ENCODE results near the gene SCAMP3.

Gene SCAMP3

GRCh38 chr1:155255243-155256007 is 6.7 kb downstream of the SCAMP3 start, which contains the start of gene ENTREP3:
Gene ENTREP3 (minus strand): TSS chr1:155255483. CDS start chr1:155254877, 606 bp downstream.
- DNase-seq = peak; percentile 93
- H3K79me1 ChIP-seq (ENCODE audit: low read length) = peaks cover 4% of the 10 kb centered on the region
- H3K36me3 ChIP-seq (ENCODE audit: control insufficient read depth, insufficient read depth, low read length) = peaks cover 3% of the 10 kb centered on the region
- H4K8ac ChIP-seq (ENCODE audit: low read depth, low read length) = no peak within 1 kb of the TSS
- peak within 1 kb of the TSS; percentile 95 for H3K4me2 ChIP-seq (ENCODE audit: low read length)
- peak within 1 kb of the TSS; percentile 69 for H2BK5ac ChIP-seq (ENCODE audit: low read length)
- no CpG with 5 or more reads among the region's 54 CpGs for WGBS (ENCODE audit: extremely low coverage, insufficient coverage, low lambda C conversion rate)
- H3K27me3 ChIP-seq (ENCODE audit: insufficient read depth, low read length, poor library complexity) = no peaks in the 10 kb centered on the region
- peak within 1 kb of the TSS; percentile 69 for H3K27ac ChIP-seq (ENCODE audit: low read depth, low read length)
- peak within 1 kb of the TSS; percentile 86 for H3K9ac ChIP-seq (ENCODE audit: low read length)
- H3K4me1 ChIP-seq (ENCODE audit: control insufficient read depth, low read depth, low read length) = peaks cover 6% of the 10 kb centered on the region
- peak within 1 kb of the TSS; percentile 82 for H3K18ac ChIP-seq (ENCODE audit: low read length)
- no peaks in the 10 kb centered on the region for H3K79me2 ChIP-seq (ENCODE audit: control insufficient read depth, insufficient read depth, low read length)
- H4K5ac ChIP-seq (ENCODE audit: low read length) = no peak within 1 kb of the TSS
- H3K4ac ChIP-seq (ENCODE audit: low read depth, low read length) = peak within 1 kb of the TSS; percentile 82
- H2BK120ac ChIP-seq (ENCODE audit: low read depth, low read length) = no peak within 1 kb of the TSS
- H3K56ac ChIP-seq (ENCODE audit: low read length) = peak within 1 kb of the TSS; percentile 95
- peak within 1 kb of the TSS; percentile 59 for H2AK5ac ChIP-seq (ENCODE audit: low read length)
- H3K23ac ChIP-seq (ENCODE audit: low read length) = peak within 1 kb of the TSS; percentile 85
- peak within 1 kb of the TSS; percentile 69 for H3K4me3 ChIP-seq (ENCODE audit: low read length)
- no peak within 1 kb of the TSS for H2BK15ac ChIP-seq (replicated peaks; ENCODE audit: low read depth)

- peaks cover 8% of the 10 kb centered on the region for H3K4me1 ChIP-seq (ENCODE audit: control insufficient read depth, low read depth, low read length)
- H3K9ac ChIP-seq (ENCODE audit: low read length) = peak overlapping the region; percentile 85
- no peaks in the 10 kb centered on the region for H3K79me2 ChIP-seq (ENCODE audit: control insufficient read depth, insufficient read depth, low read length)
- peaks cover 4% of the 10 kb centered on the region for H3K79me1 ChIP-seq (ENCODE audit: low read length)
- H2BK15ac ChIP-seq (replicated peaks; ENCODE audit: low read depth) = no peak overlapping the region
- H3K4me3 ChIP-seq (ENCODE audit: low read length) = peak overlapping the region; percentile 69
- H4K8ac ChIP-seq (ENCODE audit: low read depth, low read length) = no peak overlapping the region
- peak overlapping the region; percentile 95 for H3K56ac ChIP-seq (ENCODE audit: low read length)
- H3K27ac ChIP-seq (ENCODE audit: low read depth, low read length) = no peak overlapping the region
- H2AK5ac ChIP-seq (ENCODE audit: low read length) = peak overlapping the region; percentile 59
- H2BK120ac ChIP-seq (ENCODE audit: low read depth, low read length) = no peak overlapping the region
- peak overlapping the region; percentile 42 for H3K4ac ChIP-seq (ENCODE audit: low read depth, low read length)
- peak overlapping the region; percentile 74 for H3K4me2 ChIP-seq (ENCODE audit: low read length)
- peaks cover 3% of the 10 kb centered on the region for H3K36me3 ChIP-seq (ENCODE audit: control insufficient read depth, insufficient read depth, low read length)
- H4K5ac ChIP-seq (ENCODE audit: low read length) = no peak overlapping the region
- H3K18ac ChIP-seq (ENCODE audit: low read length) = peak overlapping the region; percentile 12
- peak overlapping the region; percentile 85 for H3K23ac ChIP-seq (ENCODE audit: low read length)
- no peak overlapping the region for H2BK5ac ChIP-seq (ENCODE audit: low read length)
- no peaks in the 10 kb centered on the region for H3K27me3 ChIP-seq (ENCODE audit: insufficient read depth, low read length, poor library complexity)
- WGBS (ENCODE audit: extremely low coverage, insufficient coverage, low lambda C conversion rate) = no CpG with 5 or more reads among the region's 35 CpGs
- DNase-seq = no peak
Measured at GRCh38 chr1:155254714-155255242, 7.4 kb downstream of the SCAMP3 start.

- H3K23ac ChIP-seq (ENCODE audit: low read length) = peak overlapping the region; percentile 85
- peaks cover 4% of the 10 kb centered on the region for H3K79me1 ChIP-seq (ENCODE audit: low read length)
- no peak overlapping the region for H2BK5ac ChIP-seq (ENCODE audit: low read length)
- H3K79me2 ChIP-seq (ENCODE audit: control insufficient read depth, insufficient read depth, low read length) = no peaks in the 10 kb centered on the region
- no peak for DNase-seq
- peak overlapping the region; percentile 85 for H3K9ac ChIP-seq (ENCODE audit: low read length)
- no peak overlapping the region for H4K5ac ChIP-seq (ENCODE audit: low read length)
- H3K36me3 ChIP-seq (ENCODE audit: control insufficient read depth, insufficient read depth, low read length) = peaks cover 3% of the 10 kb centered on the region
- no peak overlapping the region for H3K27ac ChIP-seq (ENCODE audit: low read depth, low read length)
- peak overlapping the region; percentile 74 for H3K4me2 ChIP-seq (ENCODE audit: low read length)
- no peak overlapping the region for H4K8ac ChIP-seq (ENCODE audit: low read depth, low read length)
- WGBS (ENCODE audit: extremely low coverage, insufficient coverage, low lambda C conversion rate) = no CpG with 5 or more reads among the region's 12 CpGs
- no peak overlapping the region for H3K4ac ChIP-seq (ENCODE audit: low read depth, low read length)
- no peak overlapping the region for H2BK120ac ChIP-seq (ENCODE audit: low read depth, low read length)
- no peak overlapping the region for H3K4me3 ChIP-seq (ENCODE audit: low read length)
- no peak overlapping the region for H3K18ac ChIP-seq (ENCODE audit: low read length)
- H3K56ac ChIP-seq (ENCODE audit: low read length) = peak overlapping the region; percentile 95
- peak overlapping the region; percentile 59 for H2AK5ac ChIP-seq (ENCODE audit: low read length)
- H2BK15ac ChIP-seq (replicated peaks; ENCODE audit: low read depth) = no peak overlapping the region
- H3K27me3 ChIP-seq (ENCODE audit: insufficient read depth, low read length, poor library complexity) = no peaks in the 10 kb centered on the region
- peaks cover 8% of the 10 kb centered on the region for H3K4me1 ChIP-seq (ENCODE audit: control insufficient read depth, low read depth, low read length)
Measured at GRCh38 chr1:155254228-155254713, 7.9 kb downstream of the SCAMP3 start.

DNA sequence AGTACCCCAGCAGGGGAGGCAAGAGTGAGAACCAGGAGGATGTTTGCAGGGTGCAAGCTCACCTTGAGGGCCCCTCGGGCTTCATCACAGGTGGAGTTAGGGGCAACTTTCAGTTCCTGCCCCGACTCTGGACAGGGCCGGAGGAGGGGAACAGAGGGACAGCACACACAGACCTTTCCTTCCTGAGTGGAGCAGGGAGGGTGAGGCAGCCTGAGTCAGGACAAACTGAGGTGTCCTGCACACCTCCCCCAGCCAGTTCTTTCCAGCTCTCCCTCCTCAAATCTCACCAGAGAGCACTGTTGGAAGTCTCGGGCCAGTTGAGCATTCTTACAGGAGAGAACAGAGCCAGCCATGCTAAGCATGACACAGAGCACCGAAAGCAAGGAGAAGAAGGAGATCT is 8.4 kb downstream of the SCAMP3 start:
- H3K36me3 ChIP-seq (ENCODE audit: control insufficient read depth, insufficient read depth, low read length) = peaks cover 3% of the 10 kb centered on the region
- no peak overlapping the region for H2BK15ac ChIP-seq (replicated peaks; ENCODE audit: low read depth)
- no peak overlapping the region for H4K8ac ChIP-seq (ENCODE audit: low read depth, low read length)
- no peaks in the 10 kb centered on the region for H3K79me2 ChIP-seq (ENCODE audit: control insufficient read depth, insufficient read depth, low read length)
- H3K4ac ChIP-seq (ENCODE audit: low read depth, low read length) = no peak overlapping the region
- H3K56ac ChIP-seq (ENCODE audit: low read length) = peak overlapping the region; percentile 59
- WGBS (ENCODE audit: extremely low coverage, insufficient coverage, low lambda C conversion rate) = no CpG with 5 or more reads among the region's 5 CpGs
- no peak overlapping the region for H3K27ac ChIP-seq (ENCODE audit: low read depth, low read length)
- no peaks in the 10 kb centered on the region for H3K27me3 ChIP-seq (ENCODE audit: insufficient read depth, low read length, poor library complexity)
- H3K23ac ChIP-seq (ENCODE audit: low read length) = peak overlapping the region; percentile 31
- H3K9ac ChIP-seq (ENCODE audit: low read length) = peak overlapping the region; percentile 85
- H3K4me3 ChIP-seq (ENCODE audit: low read length) = no peak overlapping the region
- peaks cover 8% of the 10 kb centered on the region for H3K4me1 ChIP-seq (ENCODE audit: control insufficient read depth, low read depth, low read length)
- H2AK5ac ChIP-seq (ENCODE audit: low read length) = peak overlapping the region; percentile 6
- no peak overlapping the region for H4K5ac ChIP-seq (ENCODE audit: low read length)
- no peak overlapping the region for H3K18ac ChIP-seq (ENCODE audit: low read length)
- H2BK5ac ChIP-seq (ENCODE audit: low read length) = no peak overlapping the region
- peaks cover 4% of the 10 kb centered on the region for H3K79me1 ChIP-seq (ENCODE audit: low read length)
- no peak for DNase-seq
- H3K4me2 ChIP-seq (ENCODE audit: low read length) = peak overlapping the region; percentile 14
- H2BK120ac ChIP-seq (ENCODE audit: low read depth, low read length) = no peak overlapping the region

DNA sequence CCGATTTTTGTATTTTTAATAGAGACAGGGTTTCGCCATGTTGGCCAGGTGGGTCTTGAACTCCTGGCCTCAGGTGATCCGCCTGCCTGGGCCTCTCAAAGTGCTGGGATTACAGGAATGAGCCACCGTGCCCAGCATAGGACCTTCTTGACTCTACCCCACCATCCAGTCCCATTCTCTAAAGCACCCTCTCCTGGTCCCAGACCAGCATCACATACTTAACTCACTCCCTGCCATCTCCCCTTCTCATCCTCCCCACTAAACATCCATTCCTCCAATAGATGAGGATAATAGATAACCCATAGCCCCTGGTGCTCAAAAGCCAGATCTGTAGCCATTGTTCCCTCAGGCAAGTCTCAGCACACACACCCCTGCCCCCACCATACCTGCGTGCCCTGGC is 9.0 kb downstream of the SCAMP3 start:
- Histone ChIP-seq H4K5ac (ENCODE audit: low read length) (no peak overlapping the region), H3K23ac (ENCODE audit: low read length) (no peak overlapping the region), H3K36me3 (ENCODE audit: control insufficient read depth, insufficient read depth, low read length) (peaks cover 3% of the 10 kb centered on the region), H3K4me3 (ENCODE audit: low read length) (no peak overlapping the region), H3K27ac (ENCODE audit: low read depth, low read length) (no peak overlapping the region), H2BK5ac (ENCODE audit: low read length) (no peak overlapping the region), H3K4me1 (ENCODE audit: control insufficient read depth, low read depth, low read length) (peaks cover 8% of the 10 kb centered on the region), H3K27me3 (ENCODE audit: insufficient read depth, low read length, poor library complexity) (no peaks in the 10 kb centered on the region), H3K18ac (ENCODE audit: low read length) (no peak overlapping the region), H4K8ac (ENCODE audit: low read depth, low read length) (no peak overlapping the region), H2BK15ac (replicated peaks; ENCODE audit: low read depth) (no peak overlapping the region), H3K56ac (ENCODE audit: low read length) (peak overlapping the region; percentile 59), H3K4ac (ENCODE audit: low read depth, low read length) (no peak overlapping the region), H3K79me1 (ENCODE audit: low read length) (peaks cover 4% of the 10 kb centered on the region), H3K4me2 (ENCODE audit: low read length) (peak overlapping the region; percentile 14), H2AK5ac (ENCODE audit: low read length) (no peak overlapping the region), H3K79me2 (ENCODE audit: control insufficient read depth, insufficient read depth, low read length) (no peaks in the 10 kb centered on the region), H2BK120ac (ENCODE audit: low read depth, low read length) (no peak overlapping the region), H3K9ac (ENCODE audit: low read length) (no peak overlapping the region)
- WGBS (ENCODE audit: extremely low coverage, insufficient coverage, low lambda C conversion rate) = no CpG with 5 or more reads among the region's 5 CpGs
- DNase-seq = peak; percentile 77

All from mesendoderm (in vitro differentiated cells).